ENCODE measurements around the gene TECTA.

TECTA gene

DNA sequence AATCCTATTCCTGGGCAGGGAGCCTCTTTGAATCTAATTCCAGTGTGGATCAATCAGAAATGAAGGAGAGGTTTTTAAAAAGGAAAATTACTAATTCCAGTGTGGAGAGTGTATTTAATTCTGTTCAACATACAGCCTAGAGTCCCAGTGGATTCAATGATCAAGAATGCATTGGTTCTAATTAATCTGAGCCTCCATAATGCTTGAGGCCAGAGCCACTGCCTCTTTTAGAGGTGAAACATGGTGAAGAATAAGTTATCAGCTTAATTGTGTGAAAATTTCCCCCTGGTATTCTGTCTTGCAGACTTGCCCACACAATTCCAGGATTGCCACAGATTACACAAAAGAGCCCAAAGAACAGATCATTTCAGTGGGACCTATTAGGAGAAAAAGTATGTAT lies 87.7 kb downstream of the TECTA start:
- DNase-seq (ENCODE audit: low read depth), result no peak

DNA sequence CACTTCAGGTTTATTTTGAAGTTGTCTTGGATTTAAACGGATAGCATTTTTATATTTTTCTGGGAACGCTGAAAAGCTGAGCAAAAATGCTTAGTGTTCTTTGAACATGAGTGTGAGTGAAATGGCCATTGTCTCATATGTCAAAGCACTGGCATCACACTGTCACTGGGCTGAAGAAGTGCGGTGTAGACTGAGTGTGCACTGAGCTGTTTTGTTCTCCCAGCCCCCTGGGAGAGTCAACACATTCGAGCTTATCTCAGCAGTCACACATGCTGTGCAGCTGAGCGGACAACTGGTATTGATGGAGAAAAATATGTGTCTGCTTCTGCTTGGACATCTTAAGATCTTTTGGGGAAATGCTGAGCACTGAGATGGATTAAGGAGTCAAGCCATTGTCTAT lies 90.8 kb downstream of the TECTA start:
- DNase-seq (ENCODE audit: low read depth), result no peak

- no peak for DNase-seq (ENCODE audit: low read depth)
These were observed 93.9 kb downstream of the TECTA start for GRCh38 chr11:121194731-121195596.

- no peak for DNase-seq (ENCODE audit: low read depth)
These were observed 97.4 kb downstream of the TECTA start for GRCh38 chr11:121198491-121198890.

DNA sequence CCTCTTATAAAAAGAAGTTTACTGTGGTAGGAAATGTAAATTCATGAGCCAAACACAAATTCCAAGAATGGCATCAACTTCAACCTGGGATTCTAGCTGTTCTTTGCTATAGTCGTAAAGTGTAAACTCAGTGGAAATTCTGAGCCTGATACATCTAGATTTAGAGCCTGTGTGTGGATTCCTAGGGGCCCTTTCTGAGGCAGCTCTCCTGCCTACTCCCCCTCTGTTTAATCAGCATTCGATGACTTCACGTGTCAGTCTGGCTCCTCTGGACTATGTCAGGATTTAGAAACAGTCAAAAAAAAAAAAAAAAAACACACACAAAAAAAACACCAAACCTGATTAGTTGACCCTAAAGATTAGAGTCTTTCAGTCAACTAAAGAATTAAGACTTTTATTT lies 98.5 kb downstream of the TECTA start:
- DNase-seq (ENCODE audit: low read depth), result no peak

- DNase-seq (ENCODE audit: low read depth), result no peak
These were observed 105.8 kb downstream of the TECTA start for GRCh38 chr11:121206810-121207209.

GRCh38 chr11:121207485-121208115 lies 106.6 kb downstream of the TECTA start:
- DNase-seq (ENCODE audit: low read depth), result no peak

DNA sequence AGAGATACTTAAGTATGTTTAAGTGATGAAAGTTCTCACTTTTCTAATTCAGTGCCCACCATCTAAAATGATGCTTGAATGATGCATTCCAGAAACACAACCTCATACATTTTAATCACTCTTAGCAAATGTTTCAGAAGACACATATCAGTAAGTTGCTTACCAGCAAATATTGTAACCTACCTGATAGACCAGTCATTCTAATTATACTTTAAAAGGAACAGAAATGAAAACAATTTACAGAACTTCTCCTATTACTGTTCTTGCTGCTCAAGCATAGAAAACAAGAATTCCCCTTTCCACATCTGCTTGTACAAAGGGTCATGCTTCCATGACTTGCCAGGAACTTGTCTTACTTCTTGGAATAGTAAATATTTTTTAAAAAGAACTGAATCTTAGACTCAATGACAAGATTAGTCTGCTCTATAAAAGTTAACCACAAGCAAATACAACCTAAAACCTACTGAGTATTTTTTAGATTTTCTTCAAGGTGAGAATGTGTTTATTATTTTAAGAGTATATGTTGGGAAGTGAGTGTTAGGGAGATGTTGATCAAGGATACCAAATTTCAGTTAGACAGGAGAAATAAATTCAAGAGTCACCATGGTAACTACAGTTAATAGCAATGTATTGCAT lies 109.5 kb downstream of the TECTA start:
- DNase-seq (ENCODE audit: low read depth), result no peak

DNA sequence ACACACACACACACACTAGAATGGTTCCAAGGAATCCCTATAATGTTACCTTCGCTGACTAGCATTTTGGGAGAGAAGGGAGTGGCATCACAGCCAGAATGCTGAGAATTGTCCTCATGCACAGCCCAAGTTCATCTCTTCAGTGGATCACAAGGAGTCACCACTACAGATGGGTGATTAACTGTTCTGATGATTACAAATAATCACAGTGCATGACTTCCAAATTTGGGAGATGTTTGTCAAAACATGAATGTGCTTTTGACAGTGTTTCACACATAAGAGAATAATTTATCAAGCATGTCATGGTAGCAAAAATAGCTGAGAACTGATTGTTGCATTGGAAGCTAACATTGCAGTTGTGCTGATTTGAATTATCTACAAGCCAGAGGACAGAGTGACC lies 110.6 kb downstream of the TECTA start:
- no peak for DNase-seq (ENCODE audit: low read depth)

DNA sequence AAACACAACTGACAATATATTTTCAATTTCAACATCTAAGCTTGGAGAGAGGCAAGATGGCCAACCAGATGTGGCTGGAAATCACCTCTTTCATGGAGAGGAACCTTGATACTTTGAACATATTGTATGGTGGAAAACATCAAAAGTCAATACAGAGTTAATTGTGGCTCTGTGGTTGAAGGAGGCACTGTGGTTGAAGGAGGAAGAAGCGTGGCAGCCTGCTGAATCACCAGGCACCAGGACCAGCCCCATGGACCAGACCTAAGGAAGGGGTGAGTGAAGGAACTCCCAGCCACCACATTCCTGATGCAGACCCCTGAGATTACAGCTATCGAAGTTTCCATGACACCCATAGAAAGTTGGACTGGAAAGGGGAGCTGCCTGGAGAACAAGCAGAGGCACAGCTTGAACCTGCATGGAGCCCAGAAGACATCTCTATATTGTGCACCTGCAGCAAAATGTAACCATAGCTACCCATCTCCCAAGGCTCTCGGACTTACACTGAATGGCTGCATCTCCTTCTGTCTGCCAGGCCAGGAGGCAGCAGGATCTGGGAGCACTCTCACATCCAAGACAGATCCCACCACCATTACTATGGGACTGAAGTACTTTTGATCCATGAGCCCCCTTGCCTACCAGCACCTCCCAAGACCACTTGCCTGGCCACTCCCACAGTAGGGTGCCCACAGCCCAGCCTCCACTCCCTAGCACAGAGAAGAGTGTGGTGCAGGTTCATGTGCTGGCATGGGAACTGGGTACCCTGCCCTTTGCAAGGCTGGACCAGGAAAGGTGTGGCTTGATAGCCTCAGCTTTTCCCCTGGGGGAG lies 111.7 kb downstream of the TECTA start:
- no peak for DNase-seq (ENCODE audit: low read depth)

DNA sequence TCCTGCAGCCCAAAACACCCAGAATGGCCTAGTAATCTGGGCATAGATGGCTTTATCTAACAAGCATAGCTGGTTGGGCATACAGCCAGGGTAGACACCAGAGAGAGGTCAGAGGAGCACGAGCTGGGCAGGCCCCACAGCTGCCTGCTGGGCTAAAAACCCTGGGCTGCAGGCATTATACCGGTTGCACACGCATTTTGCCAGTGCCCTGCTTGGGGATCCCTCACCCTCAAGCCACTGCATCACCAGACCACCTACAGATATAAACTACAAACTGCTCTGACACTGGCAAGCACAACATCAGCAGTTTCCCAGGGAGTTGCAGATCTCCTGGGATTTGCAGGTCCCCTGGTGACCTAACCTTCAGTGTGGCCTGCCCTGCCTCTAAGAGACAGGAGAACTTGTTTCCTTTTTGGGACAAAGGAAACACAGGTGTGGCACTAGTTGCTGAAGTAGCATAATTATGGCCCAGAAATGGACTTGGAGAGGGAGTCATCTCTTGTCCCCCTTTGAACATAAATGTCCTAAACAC lies 112.4 kb downstream of the TECTA start:
- no peak for DNase-seq (ENCODE audit: low read depth)

GRCh38 chr11:121214861-121215260 lies 113.8 kb downstream of the TECTA start:
- no peak for DNase-seq (ENCODE audit: low read depth)

DNA sequence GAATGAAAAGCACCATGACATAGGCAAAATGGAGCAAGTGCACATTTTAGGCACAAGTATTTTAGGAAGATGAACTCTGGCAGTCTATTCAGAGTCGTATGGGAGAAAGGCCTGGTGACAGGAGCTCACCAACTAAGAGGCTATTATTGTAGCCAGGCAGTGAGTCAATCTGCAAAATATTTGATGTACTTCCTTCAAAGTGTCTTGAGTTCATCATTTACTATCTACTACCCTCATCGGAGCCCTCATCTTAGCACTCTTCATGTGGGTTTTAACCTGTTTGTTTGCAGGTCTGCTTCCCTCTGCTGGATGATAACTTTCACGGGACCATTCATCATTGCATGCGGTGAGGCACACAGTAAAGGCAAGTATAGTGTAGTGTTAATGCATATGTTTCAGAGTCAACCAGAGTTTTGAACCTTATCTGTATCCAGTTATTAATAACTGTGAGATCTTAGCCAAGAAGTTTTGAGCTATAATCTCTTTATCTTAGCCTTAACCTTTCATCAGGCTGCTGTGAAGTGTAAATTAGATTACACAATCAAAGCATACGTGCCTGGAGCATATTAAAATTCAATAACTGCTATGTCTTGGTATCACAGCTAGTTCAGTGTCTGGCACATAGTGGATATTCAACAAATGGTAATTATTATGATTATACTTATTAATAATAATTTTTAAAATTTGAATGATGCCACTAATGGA lies 120.6 kb downstream of the TECTA start:
- no peak for DNase-seq (ENCODE audit: low read depth)

- DNase-seq (ENCODE audit: low read depth), result no peak
These were observed 122.1 kb downstream of the TECTA start for GRCh38 chr11:121223161-121223560.

DNA sequence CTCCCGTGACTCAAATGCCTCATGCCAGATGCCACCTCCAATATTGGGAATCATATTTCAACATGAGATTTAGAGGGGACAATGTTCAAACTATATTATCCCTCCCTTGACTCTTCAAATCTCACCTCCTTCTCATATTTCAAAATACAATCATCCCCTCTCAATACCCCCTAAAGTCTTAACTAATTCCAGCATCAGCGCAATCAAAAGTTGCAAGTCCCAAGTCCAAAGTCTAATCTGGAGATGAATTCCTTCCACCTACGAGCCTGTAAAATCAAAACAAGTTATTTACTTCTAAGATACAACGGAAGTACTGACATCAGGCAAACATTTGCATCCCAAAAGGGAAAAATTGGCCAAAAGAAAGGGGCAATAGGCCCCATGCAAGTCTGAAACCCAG lies 124.3 kb downstream of the TECTA start:
- DNase-seq (ENCODE audit: low read depth), result no peak

- no peak for DNase-seq (ENCODE audit: low read depth)
These were observed 125.6 kb downstream of the TECTA start for GRCh38 chr11:121226415-121227263.

- DNase-seq (ENCODE audit: low read depth), result no peak
These were observed 127.8 kb downstream of the TECTA start for GRCh38 chr11:121228851-121229250.

DNA sequence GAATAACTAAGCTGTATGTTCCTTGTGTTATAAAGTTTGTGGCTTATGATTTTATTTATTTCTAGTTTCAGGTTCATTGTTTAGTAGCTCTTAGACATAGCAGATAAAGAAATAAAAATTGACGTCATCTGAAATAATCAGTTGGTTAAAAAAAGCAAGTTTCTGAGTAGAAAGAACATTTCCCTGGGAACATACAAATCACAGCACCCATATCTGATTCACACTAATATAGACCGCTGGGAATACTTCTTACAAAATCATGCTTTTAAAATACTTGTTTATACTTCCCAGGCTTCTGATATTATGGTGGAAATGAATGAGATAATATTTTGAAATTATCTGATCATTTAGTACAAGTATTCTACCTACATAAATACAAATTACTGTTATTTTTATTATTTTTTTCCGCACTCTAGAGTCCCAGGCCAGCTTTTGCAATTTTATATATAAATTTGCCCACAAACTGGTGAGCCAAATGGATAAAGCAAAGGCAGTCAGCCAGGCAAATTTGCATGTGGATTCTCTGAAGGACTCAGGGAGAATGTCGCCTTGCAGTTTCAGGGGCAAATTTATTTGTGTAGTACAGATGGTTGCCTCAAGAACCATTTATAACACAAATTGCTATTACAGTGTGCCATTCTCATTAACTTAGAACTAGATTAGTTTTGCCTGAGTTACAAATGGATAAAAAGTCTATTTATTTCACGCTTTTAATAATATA lies 128.6 kb downstream of the TECTA start:
- no peak for DNase-seq (ENCODE audit: low read depth)

DNA sequence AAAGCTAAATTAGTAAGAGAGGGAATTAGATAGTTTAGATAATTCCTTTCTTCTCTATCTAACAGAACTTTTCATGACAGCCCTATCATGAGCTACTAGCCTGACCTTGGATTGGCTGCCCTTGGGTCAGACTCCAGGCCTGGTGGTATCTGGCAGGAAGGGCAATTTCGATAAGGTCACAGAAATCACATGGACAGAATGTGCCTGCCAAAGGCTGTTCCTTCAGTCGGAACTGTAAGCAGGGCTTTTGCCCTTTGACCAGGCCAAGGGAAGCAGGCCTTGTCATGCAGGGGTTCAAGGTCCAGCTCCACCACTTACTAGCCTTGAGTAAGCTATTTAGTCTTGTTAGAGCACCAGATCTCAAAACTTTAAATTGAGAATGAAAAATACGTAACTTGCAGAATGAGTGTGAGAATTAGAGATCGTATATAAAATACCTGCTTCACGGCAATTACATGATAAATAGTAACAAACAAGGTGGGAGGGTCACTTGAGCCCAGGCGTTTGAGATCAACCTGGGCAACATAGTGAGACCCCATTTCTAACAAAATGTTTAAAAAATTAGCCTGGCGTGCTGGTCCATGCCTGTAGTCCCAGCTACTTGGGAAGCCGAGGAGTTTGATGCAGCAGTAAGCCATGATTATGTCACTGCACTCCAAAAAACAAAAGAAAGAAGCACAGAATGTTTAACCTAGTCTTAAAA lies 130.7 kb downstream of the TECTA start:
- no peak for DNase-seq (ENCODE audit: low read depth)
